ENCODE results near the gene TACC2.

- TF ChIP-seq CTCF (IDR thresholded peaks at IDR 0.05) (no peak), EP300 (IDR thresholded peaks at IDR 0.05) (no peak), POLR2A (IDR thresholded peaks at IDR 0.05) (no peak), POLR2AphosphoS5 (IDR thresholded peaks at IDR 0.05) (no peak)
Measured at GRCh38 chr10:122261584-122261983, 272.6 kb downstream of the TACC2 start.

Data from suprapubic skin (tissue), 4 donors.